DOHH2 (cell line): ENCODE data around the gene ZNF467.

Experiments used
- H3F3A ChIP-seq: fragments of 200-600 bp; sonication (generic), shearing (Covaris generic); 2 replicates; pipeline ENCODE4 v1.6.0; 2016; ENCODE audit warnings: antibody characterized with exemption, mild to moderate bottlenecking; ENCODE audit not compliant: control insufficient read depth, insufficient read depth
- H3K27ac ChIP-seq: fragments of 200-600 bp; sonication (generic); 2 replicates; pipeline ENCODE4 v1.5.1; 2014; ENCODE audit warnings: low read depth, mild to moderate bottlenecking, low read length, moderate library complexity
- H3K27me3 ChIP-seq: fragments of 200-600 bp; sonication (generic); 2 replicates; pipeline ENCODE4 v1.6.1; 2014; ENCODE audit warnings: mild to moderate bottlenecking, low read length, mixed read lengths; ENCODE audit not compliant: control insufficient read depth
- H3K36me3 ChIP-seq: fragments of 200-600 bp; sonication (generic); 2 replicates; pipeline ENCODE4 v1.6.1; 2014; ENCODE audit warnings: mild to moderate bottlenecking, low read length, moderate library complexity, mixed read lengths; ENCODE audit not compliant: control insufficient read depth
- H3K4me1 ChIP-seq: fragments of 200-600 bp; sonication (generic); 2 replicates; pipeline ENCODE4 v1.6.1; 2014; ENCODE audit warnings: mild to moderate bottlenecking, low read length, mixed read lengths; ENCODE audit not compliant: control insufficient read depth
- H3K4me2 ChIP-seq: fragments of 200-600 bp; sonication (generic); 2 replicates; pipeline ENCODE4 v1.6.0; 2014; ENCODE audit warnings: mild to moderate bottlenecking, low read length, moderate library complexity
- H3K4me3 ChIP-seq: fragments of 200-600 bp; sonication (generic); 2 replicates; pipeline ENCODE4 v1.5.1; 2014; ENCODE audit warnings: mild to moderate bottlenecking, low read length, mixed read lengths
- H3K79me2 ChIP-seq: fragments of 200-600 bp; sonication (generic); 2 replicates; pipeline ENCODE4 v1.6.1; 2014; ENCODE audit warnings: mild to moderate bottlenecking, low read length, mixed read lengths; ENCODE audit not compliant: control insufficient read depth
- H3K9me2 ChIP-seq: fragments of 200-600 bp; sonication (generic); replicated peaks from 2 replicates; pipeline ENCODE4 v1.6.1; 2014; ENCODE audit warnings: mild to moderate bottlenecking, low read length, mixed read lengths; ENCODE audit not compliant: control insufficient read depth
- H3K9me3 ChIP-seq: fragments of 200-600 bp; sonication (generic); 2 replicates; pipeline ENCODE4 v1.6.1; 2014; ENCODE audit warnings: antibody characterized with exemption, low read length, mixed read lengths; ENCODE audit not compliant: control insufficient read depth, insufficient read depth
- H4K20me1 ChIP-seq: fragments of 200-600 bp; sonication (generic); 2 replicates; pipeline ENCODE4 v1.6.0; 2014; ENCODE audit warnings: low read depth, mild to moderate bottlenecking, antibody characterized with exemption, low read length, moderate library complexity; ENCODE audit not compliant: control insufficient read depth, insufficient read depth
- CTCF ChIP-seq: fragments of 200-600 bp; sonication (generic); IDR thresholded peaks from one replicate; pipeline ENCODE4 v1.5.1; 2014; ENCODE audit warnings: antibody characterized with exemption, mild to moderate bottlenecking, low read depth, low read length; ENCODE audit not compliant: poor library complexity, severe bottlenecking
- EZH2phosphoT487 ChIP-seq: fragments of 200-600 bp; sonication (generic); IDR thresholded peaks from 2 replicates; pipeline ENCODE4 v1.6.1; 2017; ENCODE audit warnings: borderline replicate concordance, mild to moderate bottlenecking, antibody characterized with exemption, low read length, moderate library complexity, mixed read lengths

The ZNF467 gene

GRCh38 chr7:149776848-149777407 lies 3.5 kb upstream of the ZNF467 start:
- Histone ChIP-seq H3F3A (peaks cover 9% of the 10 kb centered on the region), H3K79me2 (no peaks in the 10 kb centered on the region), H3K27me3 (peaks cover 17% of the 10 kb centered on the region; the same call in 1 of the 2 replicates), H3K36me3 (no peaks in the 10 kb centered on the region), H3K4me2 (no peak overlapping the region), H3K4me3 (no peak overlapping the region), H4K20me1 (0 out of 2 replicates have a peak, but pooled peaks cover 8% of the 10 kb centered on the region), H3K4me1 (peaks cover 42% of the 10 kb centered on the region), H3K9me3 (no peaks in the 10 kb centered on the region), H3K9me2 (no peaks in the 10 kb centered on the region), H3K27ac (no peak overlapping the region)
- TF ChIP-seq CTCF (no peak), EZH2phosphoT487 (no peak)

- H3K27ac ChIP-seq = no peak overlapping the region
- TF ChIP-seq CTCF (no peak), EZH2phosphoT487 (no peak)
These were observed 2.9 kb upstream of the ZNF467 start for GRCh38 chr7:149776289-149776688.

GRCh38 chr7:149775176-149775556 lies 1.8 kb upstream of the ZNF467 start:
- peaks cover 17% of the 10 kb centered on the region; the same call in 1 of the 2 replicates for H3K27me3 ChIP-seq
- H3K4me3 ChIP-seq = no peak overlapping the region
- H3K9me2 ChIP-seq = no peaks in the 10 kb centered on the region
- no peaks in the 10 kb centered on the region for H3K36me3 ChIP-seq
- H3K9me3 ChIP-seq = no peaks in the 10 kb centered on the region
- TF ChIP-seq CTCF (no peak), EZH2phosphoT487 (no peak)
- no peak overlapping the region for H3K27ac ChIP-seq
- peaks cover 9% of the 10 kb centered on the region for H3F3A ChIP-seq
- H3K79me2 ChIP-seq = no peaks in the 10 kb centered on the region
- peaks cover 41% of the 10 kb centered on the region for H3K4me1 ChIP-seq
- H3K4me2 ChIP-seq = no peak overlapping the region
- 0 out of 2 replicates have a peak, but pooled peaks cover 8% of the 10 kb centered on the region for H4K20me1 ChIP-seq

More at GRCh38 chr7:149776289-149776688, 2.9 kb upstream of the ZNF467 start:
- Histone ChIP-seq H3K27me3 (peaks cover 17% of the 10 kb centered on the region; the same call in 1 of the 2 replicates), H3K36me3 (no peaks in the 10 kb centered on the region), H3K79me2 (no peaks in the 10 kb centered on the region), H3K9me3 (no peaks in the 10 kb centered on the region), H4K20me1 (0 out of 2 replicates have a peak, but pooled peaks cover 8% of the 10 kb centered on the region), H3K9me2 (no peaks in the 10 kb centered on the region), H3F3A (peaks cover 9% of the 10 kb centered on the region), H3K4me1 (peaks cover 42% of the 10 kb centered on the region), H3K4me2 (no peak overlapping the region), H3K4me3 (no peak overlapping the region)
